Stimulated activated CD4-positive, alpha-beta T cell treated with anti-CD3 and anti-CD28 coated beads, Interleukin-4, amount 100 ng/mL, for 1 hour (primary cell): Measurements from ENCODE around the gene UBL4A.

ENCODE experiments used
- DNase-seq: peaks from one replicate; pipeline ENCODE4 v3.0.0-alpha.2; 2020

UBL4A gene

DNA sequence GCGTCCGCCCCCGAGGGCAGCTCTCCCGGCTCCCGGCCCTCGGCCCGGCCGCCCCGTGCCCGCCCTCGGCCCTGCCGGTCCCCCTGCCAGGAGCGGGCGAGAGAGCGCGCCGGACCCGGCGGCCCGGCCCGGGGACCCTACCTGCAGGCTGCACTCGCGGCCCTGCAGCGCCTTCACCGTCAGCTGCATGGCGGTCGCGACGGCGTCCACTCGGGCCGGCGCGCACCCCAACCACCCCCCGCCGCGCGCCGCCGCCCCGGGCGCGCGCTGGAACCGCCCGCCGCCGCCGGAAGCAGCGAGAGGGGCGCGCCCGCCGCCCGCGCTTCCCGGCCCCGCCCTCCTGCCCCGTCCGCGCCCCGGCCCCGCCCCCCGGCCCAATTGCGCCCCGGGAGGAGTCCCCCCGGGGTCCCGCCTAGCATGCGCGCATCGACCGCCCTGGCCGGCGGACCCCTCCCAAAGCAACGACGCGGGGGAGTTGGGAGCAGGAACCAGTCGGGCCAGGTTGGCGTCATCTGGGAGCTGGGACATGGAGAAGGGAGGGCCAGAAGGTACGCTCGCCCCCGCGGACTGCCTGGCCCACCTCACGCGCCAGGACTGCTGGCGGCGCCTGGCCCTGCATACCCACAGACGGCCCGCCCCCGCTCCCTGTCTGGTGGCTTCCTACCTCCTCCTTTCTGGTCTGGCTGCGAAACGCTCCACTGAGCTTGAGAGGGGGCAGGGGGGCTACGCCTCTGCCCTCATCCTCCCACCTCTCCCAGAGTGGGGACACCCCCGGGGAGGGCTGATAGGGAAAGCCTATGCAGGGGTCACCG, at the start of gene UBL4A:
Gene UBL4A, minus strand, starts transcription at position 220 of the 812 bp plus-strand sequence. Its CDS starts 31 bp downstream, at position 189.
- peak; percentile 62 for DNase-seq

DNA sequence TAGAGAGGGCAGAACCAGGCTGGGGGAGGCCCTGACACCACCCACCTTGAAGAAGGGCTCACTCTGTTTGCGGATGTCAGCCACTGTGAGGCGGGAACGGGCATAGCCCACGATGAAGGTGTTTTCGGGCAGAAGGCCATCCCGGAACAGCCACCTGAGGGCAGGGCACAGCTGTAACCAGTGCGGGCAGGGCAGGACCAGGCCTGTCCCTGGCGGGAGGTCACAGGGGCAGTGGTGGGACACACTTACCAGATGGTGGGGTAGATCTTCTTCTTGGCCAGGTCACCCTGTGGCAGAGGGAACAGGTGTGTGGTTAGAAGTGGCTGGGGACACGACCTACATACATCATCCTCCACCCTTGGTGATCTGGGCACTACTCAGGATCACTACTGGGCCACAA, 49.5 kb upstream of the UBL4A start:
- DNase-seq = no peak

DNA sequence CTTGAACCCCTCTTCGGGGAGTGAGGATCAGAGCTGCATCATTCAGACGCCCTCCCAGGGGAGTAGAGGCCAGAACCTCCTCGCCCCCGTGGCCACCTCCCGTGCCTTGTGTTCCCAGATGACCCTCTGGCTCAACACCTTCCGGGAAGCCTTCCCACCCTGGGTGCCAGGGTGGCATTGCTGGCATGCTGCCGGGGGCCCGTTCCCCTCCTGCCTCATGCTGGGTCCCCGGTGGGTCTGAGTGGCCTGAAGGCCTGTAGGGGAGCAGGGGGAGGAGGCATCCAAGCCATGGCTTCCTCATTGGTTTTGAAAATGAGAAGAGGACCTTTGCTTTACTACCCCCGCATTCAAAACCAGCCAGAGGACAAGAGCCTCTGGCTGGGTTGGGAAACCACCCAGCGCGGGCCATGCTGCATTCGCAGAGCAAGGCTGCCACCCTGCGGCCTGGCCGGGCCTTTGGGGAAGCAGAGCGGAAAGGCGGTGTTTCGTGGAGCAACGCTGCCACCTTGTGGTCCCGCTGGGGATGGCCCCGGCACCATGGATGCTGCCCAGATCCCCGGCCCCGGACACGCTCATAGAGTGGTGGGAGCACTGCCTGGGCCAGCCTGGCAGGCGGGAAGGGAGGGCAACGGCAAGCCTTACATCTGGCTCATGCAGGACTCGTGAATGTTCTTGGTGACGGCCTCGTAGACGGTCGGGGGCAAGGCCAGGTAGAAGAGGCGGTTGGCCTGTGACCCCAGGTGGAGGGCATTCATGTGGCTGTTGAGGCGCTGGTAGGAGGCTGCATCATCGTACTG, 48.3 kb upstream of the UBL4A start:
- peak; percentile 85 for DNase-seq

DNA sequence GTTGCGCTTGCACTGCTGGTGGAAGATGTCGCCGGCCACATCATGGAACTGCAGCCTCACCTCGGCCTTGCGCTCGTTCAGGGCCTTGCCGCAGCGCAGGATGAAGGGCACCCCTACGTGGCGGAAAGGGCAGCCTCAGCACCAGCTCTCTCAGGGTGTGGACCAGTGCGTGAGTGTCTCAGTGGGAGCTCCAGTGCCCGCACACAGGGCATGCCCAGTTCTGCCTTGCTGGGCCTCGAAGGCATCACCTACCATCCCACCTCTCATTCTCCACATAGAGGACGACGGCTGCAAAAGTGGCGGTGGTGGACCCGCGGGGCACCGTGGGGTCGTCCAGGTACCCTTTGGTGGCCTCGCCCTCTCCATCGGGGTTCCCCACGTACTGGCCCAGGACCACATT, 46.3 kb upstream of the UBL4A start:
- DNase-seq = no peak

DNA sequence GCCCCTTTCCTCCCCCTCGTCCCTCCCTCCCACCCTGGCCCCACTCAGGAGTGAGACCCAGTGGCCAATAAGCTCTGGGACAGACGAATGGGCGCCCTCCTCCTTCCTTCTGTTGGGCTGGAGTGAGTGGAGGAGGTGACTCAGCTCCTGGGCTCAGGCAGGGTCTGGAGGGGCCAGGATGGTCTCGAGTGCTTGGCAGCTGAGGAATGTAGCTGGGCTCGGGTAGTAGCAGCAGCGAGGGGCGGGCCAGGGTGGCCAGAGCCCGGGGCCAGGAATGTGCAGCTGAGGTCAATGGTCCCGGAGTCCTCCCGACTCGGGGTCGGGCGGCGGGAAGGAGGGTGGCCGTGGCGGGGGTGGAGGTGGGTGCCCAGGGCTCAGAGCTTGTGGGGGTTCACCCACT, 45.2 kb upstream of the UBL4A start:
- DNase-seq = no peak

DNA sequence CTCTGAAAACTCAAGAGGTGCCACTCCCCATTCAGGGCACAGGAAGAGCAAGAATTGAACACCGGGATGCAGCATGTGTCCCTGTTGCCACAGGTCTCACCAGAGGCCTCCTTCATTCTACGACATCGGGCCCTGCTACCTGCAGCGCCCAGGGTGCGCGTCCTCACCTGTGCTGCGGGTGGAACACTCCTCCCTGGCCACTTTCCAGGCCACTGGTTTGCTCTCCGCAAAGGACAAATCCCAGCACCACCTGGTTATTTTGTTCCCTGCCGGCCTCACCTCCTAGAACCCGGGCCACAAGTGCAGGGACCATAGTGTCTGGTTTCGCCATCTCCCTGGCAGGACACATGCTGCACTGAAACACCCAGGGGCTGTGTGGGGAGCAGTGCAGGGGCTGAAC, 43.9 kb upstream of the UBL4A start:
- no peak for DNase-seq

DNA sequence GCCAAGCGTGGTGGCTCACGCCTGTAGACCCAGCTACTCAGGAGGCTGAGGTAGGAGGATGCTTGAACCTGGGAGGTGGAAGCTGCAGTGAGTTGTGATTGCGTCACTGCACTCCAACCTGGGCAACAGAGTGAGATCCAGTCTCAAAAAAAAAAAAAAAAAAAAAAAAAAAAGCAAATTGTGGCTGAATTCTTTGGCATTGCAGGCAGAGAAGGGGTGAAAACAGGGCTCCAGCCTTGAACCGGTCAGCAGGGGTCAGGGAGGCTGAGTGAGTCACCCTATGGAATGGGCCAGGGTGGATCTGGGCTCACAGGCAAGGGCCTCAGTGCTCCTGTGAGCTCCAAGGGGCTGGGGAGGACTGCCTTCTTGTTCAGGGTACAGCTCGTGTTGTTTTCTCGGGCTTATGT, 42.8 kb upstream of the UBL4A start:
- no peak for DNase-seq

DNA sequence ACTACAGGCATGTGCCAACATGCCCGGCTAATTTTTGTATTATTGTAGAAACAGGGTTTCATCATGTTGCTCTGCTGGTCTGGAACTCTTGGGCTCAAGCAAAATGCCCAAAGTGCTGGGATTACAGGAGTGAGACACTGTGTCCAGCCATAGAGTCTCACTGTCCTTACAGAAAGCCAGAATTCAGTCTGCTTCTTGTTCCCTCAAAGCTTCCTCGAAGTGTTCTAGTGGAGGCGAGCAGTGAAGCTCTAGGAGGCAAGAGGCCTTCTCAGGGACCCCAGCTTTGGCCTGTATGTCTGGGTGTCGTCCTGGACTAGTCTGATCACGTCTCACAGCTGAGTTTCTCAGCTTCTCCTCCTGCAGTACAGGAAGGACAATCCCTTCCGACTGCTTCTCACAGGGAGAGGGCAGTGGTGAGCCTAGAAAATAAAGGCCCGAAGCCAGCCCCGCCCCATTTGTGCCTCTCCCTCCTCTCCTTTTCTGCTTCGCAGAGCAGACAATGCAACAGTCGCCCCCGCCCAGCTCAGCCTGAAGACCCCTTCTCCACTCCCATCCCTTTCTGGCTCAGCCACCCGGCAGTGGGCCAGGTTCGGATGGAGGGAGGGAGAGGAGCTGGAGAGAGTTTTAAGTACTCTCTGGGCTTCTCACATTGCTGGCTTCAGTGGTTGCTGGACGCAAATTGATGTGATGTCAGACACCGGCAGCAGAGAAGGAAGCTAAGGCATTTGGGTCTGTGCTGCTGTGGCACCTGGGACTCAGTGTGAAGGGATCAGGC, 40.7 kb upstream of the UBL4A start:
- peak; percentile 63 for DNase-seq

DNA sequence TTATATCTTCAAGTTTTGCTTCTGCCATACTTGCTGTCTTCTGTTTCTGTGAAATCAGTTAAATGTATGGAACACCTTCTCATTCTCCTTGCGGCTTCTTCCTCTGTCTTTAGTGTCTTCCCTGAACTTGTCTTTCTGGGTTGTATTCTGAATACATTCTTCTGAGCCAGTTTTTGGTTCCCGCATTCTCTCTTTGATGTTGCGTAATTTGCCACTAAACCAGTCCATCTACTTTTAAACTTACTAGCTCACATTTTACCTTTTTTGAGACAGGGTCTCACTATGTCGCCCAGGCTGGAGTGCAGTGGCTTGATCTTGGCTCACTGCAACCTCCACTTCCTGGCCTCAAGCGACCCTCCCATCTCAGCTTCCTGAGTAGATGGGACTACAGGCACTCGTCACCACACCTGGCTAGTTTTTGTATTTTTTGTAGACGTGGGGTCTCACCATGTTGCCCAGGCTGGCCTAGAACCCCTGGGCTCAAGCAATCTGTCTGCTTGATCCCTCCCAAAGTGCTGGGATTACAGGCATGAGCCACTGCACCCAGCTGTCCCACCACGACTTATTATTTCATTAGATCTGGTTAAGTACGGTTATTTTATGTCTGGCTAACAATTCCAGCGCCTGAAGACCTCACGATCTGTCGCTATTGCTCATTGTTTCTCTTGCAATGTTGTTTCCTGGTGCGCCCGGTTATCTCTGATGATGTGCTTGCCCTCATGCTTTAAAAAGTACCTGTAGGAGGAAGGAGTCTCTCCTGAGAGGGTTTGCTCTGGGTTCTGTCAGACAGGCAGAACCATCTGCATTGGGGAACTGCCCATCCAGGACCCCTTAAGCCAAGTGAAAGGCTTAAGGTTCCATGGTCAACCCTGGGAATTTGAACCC, 39.4 kb upstream of the UBL4A start:
- DNase-seq = no peak

DNA sequence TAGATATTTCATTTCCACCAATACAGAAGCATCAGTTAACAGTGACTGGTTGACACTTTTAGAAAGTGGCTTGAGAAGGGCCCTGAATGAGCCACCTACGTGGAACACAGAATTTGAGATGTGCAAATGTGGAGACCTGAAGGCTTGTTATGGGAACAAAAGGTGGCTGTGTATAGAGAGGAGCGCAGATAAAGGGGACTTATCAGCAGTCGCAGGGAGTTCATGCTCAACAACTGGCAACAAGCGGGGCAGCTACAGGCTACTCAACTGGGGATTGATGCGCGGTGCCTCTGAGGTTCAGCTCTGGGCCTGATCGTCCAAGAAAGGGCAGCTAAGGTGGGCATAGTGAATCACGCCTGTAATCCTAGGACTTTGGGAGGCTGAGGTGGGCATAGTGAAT, 33.0 kb upstream of the UBL4A start:
- DNase-seq = no peak

DNA sequence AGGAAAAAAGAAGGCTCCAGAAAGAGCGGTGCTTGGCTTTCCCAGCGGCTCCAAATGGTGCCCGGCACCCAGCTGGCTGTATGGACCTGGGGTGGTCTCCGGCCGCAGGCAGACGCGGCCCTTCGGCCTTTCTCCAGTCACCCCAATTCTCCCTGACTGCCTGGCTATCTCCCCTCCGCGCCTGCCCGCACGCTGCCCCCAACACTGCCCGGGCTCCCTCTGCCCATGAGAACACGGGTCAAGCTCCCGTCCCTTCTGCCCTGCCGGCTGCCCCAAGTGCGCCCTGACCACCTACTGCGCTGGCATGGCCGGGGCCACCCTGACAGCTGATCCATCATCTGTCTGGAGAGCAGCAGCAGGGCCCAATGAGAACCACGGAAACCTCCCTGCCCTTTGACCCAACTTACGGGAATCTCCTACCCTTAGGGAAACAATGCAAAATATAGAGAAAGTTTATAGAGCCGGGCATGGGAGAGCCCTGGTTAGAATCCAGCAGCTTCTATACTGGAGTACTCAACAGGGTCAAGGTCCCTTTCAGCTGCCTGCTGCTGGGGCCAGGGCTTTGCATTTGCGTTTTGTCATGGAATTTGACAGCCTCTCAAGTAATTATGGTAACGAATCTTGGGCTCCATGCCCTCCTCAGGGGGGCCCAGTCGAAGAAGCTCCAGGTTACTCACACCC, 30.8 kb upstream of the UBL4A start:
- no peak for DNase-seq

DNA sequence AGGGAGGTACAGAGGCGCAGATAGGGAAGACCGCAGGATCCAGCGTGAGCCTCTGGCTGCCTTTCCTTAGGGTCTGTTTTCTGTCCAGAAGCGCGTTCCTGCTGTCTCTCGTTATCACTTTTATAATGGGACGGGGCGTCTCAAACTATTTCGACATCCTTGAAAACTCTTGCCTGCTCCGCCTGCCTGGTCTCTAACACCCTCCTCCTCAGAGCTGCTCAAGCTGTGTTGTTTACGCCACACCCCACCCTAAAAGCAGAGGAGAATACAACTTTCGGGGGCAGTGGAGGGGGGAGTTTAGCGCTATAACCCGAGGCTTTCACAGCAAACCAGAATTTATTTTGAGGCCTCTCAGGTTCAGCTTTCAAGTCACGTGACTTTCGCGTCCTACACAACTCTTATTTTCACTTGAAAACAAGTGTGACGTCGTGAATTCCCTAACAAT, 30.3 kb upstream of the UBL4A start:
- no peak for DNase-seq

DNA sequence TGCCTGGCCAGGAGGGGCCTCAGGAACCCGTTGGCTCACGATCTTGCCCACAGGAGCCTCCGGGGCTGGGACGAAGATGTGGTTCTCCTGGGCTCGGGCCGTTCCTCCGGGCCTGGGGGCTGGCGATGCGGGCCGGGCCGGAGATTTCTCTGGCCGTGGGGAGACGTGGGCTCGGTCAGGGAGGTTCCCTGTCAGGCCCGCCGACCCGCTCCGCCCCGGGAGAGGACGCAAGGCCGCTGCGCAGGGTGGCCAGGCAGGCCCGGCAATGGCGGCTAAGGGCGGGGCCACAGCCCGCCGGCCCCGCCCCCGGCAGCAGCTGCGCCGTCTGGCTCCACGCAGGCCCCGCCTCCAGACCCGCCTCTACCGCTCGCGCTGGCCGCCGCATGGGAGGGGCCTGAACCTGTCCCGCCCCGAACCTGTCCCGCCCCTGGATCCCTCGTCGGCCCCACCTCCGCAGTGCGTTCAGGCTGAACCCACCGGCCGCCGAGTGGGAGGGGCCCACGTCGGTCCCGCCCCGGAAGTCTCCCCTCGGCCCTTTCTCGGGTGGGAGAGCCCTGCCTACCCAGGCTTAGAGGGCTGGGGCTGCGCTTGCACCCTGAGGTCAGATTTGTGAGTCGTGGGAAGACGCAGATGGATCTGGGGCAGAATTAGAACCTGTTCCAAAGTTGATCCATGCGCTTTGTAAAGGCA, 29.7 kb upstream of the UBL4A start, which contains the start of gene FAM3A:
Gene FAM3A, minus strand, starts transcription at position 267 of the 690 bp plus-strand sequence. CDS start 460 bp downstream, outside the sequence.
- peak; percentile 91 for DNase-seq

DNA sequence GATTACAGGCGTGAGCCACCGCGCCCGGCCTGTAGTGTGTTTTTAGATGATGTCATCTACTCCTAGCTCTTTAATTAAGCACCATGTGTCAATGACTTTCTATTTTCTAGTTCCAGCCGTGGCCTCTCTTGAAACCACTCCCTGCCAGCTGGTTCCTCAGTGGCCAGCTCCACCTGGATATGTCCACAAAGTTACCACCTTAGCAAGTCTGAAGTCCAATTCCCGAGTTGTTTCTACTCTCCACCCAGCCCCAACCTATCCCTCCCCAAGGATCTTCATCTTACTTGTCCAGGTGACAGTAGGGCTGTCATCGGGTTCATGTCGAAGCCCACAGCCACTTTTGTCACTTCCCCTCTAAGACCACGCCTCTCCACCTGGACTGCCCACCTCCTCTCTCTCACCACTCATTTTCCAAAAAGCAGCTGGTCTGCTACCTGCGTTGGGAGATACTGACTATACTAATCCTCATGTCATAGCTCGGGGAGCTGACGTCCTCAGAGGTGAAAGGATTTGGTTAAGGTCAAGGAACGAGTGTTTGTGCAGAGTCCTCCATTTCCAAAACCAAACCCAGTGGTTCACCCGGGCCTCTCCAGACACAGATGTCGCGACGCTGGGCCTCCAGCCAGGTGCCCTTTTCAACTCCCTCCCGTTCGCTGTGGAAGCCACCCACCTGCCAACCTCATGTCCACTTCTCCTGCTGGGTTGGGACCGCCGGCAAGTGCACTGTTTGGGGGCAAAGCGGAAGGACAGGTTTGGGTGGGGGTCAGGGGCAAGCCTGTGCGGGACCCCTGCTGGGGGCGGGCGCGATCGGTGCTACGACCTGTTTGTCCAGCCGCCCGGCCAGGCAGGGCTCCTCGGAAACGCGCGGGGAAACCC, 28.9 kb upstream of the UBL4A start:
- no peak for DNase-seq

DNA sequence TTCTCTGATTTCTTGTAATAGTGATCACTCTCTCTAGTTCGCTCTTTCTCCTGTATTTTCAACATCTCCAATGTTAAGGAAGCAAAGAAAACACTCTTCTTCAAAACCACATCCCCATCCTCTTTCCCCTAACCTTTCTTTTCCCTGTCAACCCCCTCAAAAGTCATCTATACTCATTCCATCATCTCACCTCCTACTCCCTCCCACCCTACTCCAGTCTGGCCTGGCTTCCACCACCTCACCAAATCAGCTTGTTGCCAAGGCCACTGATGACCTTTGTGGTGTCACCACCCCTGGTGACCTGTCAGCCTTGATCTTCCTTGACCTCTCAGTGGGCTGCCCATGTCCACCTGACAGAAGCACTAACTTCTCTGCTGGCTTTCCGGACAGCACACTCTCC, 27.3 kb upstream of the UBL4A start:
- DNase-seq = no peak

DNA sequence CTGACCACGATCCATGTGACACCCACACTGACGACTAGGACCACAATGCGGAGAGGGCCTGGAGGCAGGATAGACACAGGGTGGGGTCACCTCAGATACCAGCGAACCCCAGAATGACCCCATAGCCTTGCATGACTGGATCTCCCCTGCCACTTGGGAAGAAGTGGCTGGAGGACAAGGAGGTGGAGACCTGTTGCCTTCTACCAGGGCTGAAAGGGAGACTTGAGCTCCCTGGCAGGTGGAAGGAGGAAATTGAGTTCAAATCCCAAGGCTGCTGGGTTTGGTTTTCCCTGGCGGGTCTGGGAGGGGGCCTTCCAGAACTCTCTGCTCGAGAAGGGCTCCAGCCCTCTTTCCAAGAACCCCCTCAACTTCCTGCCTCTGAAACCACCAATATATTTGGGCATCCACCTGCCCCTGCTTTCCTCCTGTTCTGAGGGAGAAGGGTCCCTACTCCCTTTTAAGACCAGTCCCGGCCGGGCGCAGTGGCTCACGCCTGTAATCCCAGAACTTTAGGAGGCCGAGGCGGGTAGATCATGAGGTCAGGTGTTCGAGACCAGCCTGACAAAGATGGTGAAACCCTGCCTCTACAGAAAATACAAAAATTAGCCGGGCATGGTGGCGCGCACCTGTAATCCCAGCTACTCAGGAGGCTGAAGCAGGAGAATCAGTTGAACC, 26.6 kb upstream of the UBL4A start:
- no peak for DNase-seq

DNA sequence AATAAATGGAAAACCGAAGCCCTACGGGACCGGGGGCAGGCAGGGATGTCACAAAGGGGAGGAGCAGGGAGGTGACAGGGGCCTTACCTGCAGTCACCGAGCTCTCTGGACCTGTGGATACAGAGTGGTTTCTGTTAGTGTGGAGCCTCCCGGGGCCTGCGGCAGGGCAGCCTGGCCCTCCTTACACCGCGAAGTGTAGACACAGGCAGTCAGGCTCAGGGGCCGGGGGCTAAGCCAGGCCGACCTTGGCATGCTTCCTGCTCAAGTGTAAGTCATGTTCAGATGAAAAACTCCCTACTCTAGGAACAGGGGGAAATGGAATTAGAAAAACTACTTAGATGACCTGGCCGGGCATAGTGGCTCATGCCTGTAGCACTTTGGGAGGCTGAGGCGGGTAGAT, 25.3 kb upstream of the UBL4A start:
- no peak for DNase-seq

DNA sequence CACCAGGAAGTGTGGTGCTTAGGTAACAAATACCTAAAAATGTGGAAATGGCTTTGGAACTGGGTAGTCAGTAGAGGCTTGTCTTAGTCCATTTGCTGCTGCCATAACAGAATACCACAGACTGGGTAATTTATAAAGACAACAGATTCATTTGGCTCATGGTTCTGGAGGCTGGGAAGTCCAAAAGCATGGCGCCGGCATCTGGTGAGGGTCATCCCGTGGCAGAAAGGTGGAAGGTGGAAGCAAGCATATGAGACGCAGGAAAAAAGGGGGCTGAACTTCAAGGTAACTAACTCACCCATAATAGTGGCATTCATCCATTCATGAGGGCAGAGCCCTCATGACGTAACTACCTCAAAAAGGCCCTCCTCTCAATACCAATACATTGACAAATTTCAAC, 23.0 kb upstream of the UBL4A start:
- DNase-seq = no peak

DNA sequence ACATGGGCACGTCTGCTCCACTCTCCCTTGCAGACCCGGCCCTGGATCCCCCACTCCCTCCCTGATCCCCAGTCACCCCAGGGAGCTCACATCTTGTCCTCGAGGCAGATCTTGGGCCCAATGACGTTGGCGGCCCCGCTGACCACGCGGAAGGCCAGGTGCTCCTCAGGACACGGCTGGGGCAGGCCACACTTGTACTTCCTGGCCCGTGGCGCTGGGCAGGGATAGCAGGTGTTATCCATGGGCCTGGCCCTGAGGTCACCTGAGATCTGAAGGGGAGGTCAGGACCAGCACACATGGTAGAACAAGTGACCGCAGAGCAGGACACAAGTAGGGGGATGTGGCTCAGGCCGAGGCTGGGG, 21.9 kb upstream of the UBL4A start:
- DNase-seq = no peak
